Breast epithelium (tissue), 3 donors: ENCODE results near the gene ABCA4.

ENCODE experiments used
- POLR2AphosphoS5 ChIP-seq, 3 donors: sonication (generic); formaldehyde crosslinking; IDR thresholded peaks; one replicate each; pipeline ENCODE4 v1.6.1; 2017; ENCODE audit warnings: antibody characterized with exemption in 3 of 3
- TF ChIP-seq, protein P1 (sequence below), 3 donors: fragments of 450-650 bp; IDR thresholded peaks; one replicate each; pipeline ENCODE4 v1.5.1; 2016 to 2017; ENCODE audit warnings: antibody characterized with exemption in 3 of 3, mild to moderate bottlenecking in 3 of 3, moderate library complexity in 3 of 3

DNA sequence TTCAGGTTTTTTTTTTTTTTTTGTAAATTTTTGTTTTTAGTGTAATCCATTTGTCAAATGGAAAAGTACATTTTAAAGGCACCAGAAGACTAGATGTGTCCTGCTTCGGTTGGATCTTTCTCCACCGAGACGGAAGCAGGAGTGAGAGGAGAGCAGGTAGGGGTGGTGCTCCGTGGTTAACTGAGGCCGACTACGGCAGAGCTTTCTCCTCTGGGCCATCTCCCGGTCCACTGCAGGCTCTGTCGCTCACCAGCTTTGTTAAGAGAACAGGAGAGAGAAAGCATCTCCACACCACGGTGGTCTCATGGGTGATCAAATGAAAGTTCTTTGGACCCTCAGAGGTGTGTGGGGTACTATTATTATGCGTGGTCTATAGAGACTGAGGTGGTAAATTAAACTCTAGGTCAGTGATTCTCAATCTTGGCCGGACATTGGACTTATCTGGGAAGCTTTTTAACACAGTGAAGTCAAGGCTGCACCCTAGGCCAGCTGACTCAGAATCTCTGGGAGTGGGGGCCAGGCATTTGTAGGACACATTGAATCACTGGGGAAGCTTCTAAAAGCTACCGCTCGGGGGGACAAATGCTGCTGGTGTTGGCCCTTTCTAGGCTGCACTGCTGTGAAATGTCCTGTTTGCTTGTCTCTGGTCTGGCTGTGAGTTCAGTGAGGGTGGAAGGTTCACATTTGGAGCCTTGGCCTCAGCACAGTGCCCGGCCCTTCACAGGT is 25.0 kb downstream of the ABCA4 start:
- TF ChIP-seq, protein P1, sequence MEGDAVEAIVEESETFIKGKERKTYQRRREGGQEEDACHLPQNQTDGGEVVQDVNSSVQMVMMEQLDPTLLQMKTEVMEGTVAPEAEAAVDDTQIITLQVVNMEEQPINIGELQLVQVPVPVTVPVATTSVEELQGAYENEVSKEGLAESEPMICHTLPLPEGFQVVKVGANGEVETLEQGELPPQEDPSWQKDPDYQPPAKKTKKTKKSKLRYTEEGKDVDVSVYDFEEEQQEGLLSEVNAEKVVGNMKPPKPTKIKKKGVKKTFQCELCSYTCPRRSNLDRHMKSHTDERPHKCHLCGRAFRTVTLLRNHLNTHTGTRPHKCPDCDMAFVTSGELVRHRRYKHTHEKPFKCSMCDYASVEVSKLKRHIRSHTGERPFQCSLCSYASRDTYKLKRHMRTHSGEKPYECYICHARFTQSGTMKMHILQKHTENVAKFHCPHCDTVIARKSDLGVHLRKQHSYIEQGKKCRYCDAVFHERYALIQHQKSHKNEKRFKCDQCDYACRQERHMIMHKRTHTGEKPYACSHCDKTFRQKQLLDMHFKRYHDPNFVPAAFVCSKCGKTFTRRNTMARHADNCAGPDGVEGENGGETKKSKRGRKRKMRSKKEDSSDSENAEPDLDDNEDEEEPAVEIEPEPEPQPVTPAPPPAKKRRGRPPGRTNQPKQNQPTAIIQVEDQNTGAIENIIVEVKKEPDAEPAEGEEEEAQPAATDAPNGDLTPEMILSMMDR (IDR thresholded peaks at IDR 0.05), result no peak
- TF ChIP-seq POLR2AphosphoS5 (IDR thresholded peaks at IDR 0.05), result no peak
